Fibroblast of mammary gland (primary cell): Measurements from ENCODE around the gene DTNB.

ENCODE experiments used
- DNase-seq: peaks from one replicate; pipeline ENCODE4 v3.0.0-alpha.2; 2010; ENCODE audit warnings: low read depth
- H3K4me3 ChIP-seq: 2 replicates; pipeline ENCODE4 v1.5.1; 2011; ENCODE audit warnings: low read depth, mild to moderate bottlenecking, low read length, moderate library complexity; ENCODE audit not compliant: control insufficient read depth
- CTCF ChIP-seq: conservative IDR thresholded peaks from 2 replicates; pipeline ENCODE4 v1.5.1; 2011; ENCODE audit warnings: low read depth, low read length, inconsistent platforms; ENCODE audit not compliant: control insufficient read depth, insufficient read depth

Gene DTNB

GRCh38 chr2:25570161-25570845, 103.1 kb downstream of the DTNB start:
- DNase-seq = peak; percentile 66

GRCh38 chr2:25567406-25567805, 106.0 kb downstream of the DTNB start:
- TF ChIP-seq CTCF = peak; percentile 52
- DNase-seq = peak; percentile 60

More at GRCh38 chr2:25570161-25570845, 103.1 kb downstream of the DTNB start:
- H3K4me3 ChIP-seq = no peak overlapping the region
- TF ChIP-seq CTCF = no peak

DNA sequence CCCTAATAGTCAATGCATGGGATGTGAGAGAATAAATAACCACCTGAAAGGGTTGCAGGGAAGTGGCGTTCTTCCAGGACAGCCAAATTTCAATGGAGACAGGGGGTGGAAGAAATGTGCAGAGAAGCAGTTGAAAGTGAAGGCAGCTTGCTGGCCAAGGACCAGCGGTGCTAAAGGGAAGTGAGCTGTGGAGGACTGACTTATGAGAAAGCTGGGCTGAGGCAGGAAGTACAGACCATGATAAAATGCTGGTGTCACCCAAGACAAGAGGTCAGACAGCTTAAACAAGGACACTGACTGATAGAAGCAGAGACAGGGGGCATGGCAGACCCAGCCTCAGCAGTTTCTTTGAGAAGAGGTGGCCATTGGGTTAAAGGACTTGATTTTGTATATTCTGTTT, 106.7 kb downstream of the DTNB start:
- peak; percentile 40 for DNase-seq
- H3K4me3 ChIP-seq = no peak overlapping the region
- no peak for TF ChIP-seq CTCF

More at GRCh38 chr2:25567406-25567805, 106.0 kb downstream of the DTNB start:
- H3K4me3 ChIP-seq = no peak overlapping the region

DNA sequence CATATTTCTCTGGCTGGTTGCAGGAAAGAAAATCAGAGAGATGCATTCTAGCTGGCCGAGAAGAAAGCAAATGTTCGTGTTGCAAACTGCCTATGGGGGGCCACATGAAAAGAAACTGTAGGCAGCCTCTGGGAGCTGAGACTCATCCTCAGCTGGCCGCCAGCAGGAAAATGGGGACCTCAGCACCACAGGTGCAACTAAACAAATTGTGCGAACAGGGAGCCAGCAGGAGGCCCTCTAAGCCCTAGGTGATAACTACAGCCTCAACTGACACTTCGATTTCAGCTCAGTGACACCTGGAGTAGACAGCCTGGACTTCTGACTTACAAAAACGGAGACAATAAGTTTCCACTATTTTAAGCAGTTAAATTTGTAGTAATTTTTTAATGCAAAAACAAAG, 107.3 kb downstream of the DTNB start:
- DNase-seq = no peak
- H3K4me3 ChIP-seq = no peak overlapping the region
- TF ChIP-seq CTCF = no peak

GRCh38 chr2:25561136-25561850, 112.1 kb downstream of the DTNB start:
- no peak for DNase-seq
- H3K4me3 ChIP-seq = no peak overlapping the region
- TF ChIP-seq CTCF = no peak

DNA sequence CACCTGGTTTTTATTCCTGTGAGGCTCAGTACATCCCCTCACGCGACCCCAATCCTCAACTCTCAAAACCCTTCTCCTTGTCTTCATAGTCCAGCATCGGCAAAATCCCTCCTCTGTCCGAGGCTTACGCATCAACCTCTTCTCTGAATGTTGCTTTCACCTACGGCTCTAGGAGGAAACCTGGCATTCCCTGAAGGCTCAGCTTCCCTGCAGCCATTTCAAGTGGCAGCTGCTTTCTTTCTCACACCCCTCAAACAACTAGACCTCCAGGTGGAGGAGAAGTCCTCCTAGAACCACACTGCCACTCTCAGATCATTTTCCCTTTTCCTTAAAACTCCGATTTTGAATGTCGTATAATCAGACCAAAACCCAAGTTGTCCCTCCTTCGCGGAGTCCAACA, 114.2 kb downstream of the DTNB start:
- no peak overlapping the region for H3K4me3 ChIP-seq
- DNase-seq = no peak
- TF ChIP-seq CTCF = no peak
